HG03571 (cell line): ENCODE data around the gene LGR4.
"Not testable (repeated sequence)": the region's sequence is repeated elsewhere in the genome, so short reads cannot be mapped to it uniquely, and the experiment has no call there.

ENCODE experiments used
- ATAC-seq: cut with Tn5 transposase; IDR thresholded peaks from one replicate; pipeline ENCODE4 v1.9.1; 2021; ENCODE audit not compliant: unreplicated experiment

The LGR4 gene

DNA sequence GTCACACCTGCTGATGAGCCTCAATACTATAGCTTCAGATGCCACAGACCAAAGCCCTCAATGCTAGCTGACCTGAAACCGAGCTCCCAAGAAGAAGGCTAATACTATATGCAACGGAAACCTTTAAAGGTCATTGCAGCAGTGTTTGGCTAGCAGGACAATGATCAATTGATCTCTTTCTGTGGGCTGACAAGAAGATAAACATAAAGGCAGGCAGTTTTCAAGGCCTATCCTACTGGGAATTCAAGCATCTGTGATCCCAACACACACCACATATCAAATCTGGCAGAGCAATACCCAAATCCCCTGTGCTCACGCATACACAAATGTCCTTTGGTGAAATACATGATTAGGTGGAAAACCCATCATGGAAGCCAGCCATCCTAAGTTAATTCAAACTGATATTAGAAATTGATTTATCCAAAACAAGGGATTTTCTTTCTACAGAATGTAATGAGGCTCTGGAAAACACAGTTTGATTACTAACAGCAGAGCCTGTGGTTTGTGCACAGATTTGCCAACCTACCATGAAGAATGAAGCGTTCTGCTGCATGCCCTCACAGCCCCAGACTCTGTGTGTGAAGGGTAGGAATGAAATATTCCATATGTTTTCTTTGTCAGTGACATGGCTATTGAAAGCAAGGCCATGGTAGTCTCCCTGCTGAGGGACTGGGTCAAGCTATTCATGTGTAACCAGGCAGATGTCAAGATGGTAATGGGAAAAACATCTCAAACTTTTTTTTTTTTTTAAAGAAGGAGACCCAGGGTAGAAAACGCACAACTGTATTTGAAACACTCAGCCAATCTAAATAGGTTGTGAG lies 12.2 kb downstream of the LGR4 start:
- ATAC-seq: no peak

DNA sequence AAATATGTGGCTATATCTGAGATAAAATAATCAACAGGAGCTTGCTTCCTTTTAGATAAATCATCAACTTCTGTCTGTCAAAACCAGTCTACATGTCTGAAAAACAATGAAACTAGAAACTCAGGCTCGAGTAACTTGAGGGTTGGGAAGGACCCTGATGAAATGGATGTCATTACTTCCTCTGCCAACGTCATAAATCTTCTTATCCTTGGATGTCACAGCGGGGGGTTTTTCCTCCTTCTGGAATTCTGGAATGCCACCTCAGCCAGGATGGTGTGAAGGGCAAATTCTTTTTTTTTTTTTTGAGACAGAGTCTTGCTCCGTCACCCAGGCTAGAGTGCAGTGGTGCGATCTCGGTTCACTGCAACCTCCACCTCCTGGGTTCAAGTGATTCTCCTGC lies 13.4 kb downstream of the LGR4 start:
- ATAC-seq: no peak

DNA sequence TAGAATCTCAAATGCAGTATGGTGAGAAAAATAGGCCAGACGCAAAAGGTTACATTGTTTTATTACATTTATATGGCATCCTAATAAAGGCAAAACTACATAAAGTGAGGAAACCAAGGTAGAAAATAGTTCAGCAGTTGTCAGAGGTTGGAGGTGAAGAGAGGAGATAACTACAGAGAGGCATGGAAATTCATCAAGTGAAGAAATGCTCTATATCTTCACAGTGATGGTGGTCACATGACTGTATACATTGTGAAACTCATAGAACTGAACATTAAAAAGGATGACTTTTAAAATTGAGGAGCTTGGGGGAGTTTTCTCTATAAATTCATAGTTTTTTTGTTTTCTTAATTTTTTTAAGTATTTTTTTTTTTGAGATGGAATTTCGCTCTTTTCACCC lies 14.4 kb downstream of the LGR4 start:
- ATAC-seq: no peak

DNA sequence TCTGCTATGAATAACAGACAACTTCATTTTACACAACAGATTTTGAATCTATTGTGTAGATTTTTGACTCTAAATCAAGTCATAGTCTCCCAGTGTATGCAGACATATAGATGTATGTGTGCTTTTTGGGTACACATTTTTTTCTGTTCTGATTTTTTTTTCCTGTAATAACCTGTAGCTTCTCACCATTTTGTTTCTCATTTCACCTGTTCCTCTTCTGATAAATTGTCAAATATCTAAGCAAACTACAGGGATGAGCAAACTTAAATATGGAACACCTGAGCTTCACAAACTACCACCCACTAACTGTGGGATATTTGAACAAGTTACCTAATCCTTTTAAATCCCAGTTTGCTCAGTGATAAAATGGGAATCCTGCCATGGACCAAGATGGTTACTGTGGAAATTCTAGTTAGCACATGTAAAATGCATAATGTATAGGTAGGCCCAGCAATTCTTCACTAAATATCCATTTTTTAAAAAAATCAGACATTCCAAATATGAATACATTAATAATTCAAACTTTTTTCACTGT lies 15.7 kb downstream of the LGR4 start:
- ATAC-seq: no peak

DNA sequence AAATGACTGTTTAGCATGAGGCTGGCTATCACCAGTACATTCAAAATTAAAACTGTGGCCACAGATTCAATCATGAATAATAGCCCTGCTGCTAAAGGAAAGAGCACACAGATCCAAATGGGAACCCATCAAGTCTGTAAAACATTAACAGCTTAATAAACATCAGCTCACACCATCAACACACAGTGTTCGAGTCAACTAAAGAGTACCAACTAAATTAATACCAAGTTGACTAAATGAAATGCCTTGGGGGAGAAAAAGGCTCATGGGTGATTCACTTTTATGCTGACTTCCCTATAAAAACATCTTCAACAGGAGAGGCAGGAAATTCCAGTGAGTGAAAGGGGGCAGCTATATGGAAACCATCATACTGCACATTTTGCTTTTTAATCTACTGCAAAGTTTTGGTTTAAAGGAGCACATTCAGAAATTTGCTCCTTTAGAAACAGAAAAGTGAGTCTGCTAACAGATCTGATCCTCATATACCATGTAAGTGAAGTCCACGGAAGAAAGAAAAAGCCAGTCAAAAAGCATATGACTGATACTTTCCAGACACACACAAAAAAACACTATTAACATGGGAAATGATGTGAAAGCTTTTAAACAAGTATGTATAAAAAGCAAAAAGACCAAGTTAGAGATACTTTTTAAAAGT lies 16.3 kb downstream of the LGR4 start:
- no peak for ATAC-seq

DNA sequence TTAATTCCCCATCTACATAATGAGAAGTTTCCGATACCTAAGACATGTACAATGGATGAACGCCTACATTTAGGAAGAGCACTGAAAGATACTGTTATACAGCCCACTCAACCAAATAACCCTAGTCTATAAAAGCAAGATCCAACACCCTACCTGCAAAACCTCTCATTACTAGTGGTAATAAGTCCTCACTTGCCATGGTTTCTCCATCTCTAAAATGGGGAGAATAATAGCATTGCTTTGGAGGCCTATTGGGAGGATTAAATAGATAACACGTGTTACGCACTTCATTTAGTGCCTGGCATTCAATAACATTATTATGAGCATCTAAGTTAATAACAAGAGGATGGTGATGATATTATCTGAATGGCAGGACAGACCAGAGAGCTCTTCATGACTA lies 16.9 kb downstream of the LGR4 start:
- ATAC-seq: no peak

DNA sequence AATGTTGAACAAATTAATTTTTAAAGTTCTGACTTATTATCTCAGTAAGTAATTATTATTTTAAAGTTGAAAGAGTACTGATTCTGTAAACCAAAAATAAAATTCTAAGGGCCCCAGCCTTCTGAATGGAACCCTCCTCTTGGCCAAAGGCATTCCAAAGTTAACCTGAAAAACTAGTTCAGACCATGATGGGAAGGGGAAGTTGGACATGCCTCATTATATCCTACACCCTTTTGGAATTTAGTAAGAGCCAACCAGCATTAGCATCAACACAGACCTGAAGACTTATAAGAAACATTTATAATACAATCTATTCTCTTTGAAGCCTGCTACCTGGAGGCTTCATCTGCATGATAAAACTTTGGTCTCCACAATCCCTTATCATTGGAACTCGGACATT lies 18.9 kb downstream of the LGR4 start:
- ATAC-seq: no peak

DNA sequence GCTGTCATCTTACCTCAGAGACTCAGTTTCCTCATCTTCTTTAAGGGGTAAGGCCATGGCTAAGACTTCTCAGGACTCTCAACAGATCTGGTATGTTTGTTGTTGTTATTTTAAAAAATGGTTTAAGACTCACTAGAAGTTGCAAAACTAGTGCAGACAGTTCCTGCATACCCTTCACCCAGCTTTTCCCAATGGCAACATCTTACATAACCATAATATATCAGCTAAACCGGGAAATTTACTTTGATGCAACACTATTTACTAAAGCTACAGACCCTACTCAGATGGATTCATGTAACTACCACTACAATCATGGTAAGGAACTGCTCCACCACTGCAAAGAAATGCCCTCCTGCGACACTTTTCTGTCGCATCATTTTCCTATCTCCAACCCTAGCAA lies 20.4 kb downstream of the LGR4 start:
- no peak for ATAC-seq

DNA sequence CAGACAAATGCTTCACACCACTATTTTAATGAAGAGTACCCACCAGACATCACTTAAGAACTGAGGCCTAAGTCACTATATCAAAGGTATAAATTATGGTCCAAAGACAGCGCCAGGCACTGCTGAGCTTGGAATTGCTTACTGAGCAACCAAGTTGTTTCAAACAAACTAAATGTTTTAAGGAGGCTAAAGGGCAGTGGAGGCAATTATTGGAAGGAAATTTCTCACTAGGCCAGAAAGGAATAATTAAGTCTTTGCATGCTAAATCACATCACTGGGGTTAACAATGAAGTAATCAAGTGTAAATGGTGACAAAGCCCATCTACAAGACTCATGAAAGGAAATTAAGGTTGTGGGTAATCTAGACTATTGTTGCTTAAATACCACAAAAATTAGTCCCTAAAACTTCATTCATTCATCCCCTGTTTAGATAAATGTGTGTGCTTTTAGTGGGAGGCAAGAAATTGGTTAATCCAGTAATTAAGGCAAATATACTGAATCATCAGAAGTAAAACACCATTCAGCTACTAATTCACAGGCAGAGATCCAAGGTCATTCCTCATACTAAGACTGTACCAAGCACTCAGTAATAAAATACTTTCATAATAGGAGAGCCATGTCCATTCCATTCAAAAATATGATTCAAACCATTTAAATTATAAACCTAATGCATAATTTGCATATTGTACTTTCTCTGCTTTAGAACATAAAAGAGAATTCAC lies 21.2 kb downstream of the LGR4 start:
- no peak for ATAC-seq

DNA sequence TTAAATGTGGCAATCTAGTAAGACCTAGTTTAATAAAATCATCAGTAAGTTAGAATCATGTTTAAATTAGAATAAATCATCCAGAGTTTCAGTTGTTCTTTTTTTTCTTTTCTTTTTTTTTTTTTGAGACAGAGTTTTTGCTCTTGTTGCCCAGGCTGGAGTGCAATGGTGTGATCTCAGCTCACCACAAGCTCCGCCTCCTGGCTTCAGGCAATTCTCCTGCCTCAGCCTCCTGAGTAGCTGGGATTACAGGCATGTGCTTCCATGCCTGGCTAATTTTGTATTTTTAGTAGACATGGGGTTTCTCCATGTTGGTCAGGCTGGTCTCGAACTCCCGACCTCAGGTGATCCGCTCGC lies 24.4 kb downstream of the LGR4 start:
- ATAC-seq: not testable (repeated sequence)

DNA sequence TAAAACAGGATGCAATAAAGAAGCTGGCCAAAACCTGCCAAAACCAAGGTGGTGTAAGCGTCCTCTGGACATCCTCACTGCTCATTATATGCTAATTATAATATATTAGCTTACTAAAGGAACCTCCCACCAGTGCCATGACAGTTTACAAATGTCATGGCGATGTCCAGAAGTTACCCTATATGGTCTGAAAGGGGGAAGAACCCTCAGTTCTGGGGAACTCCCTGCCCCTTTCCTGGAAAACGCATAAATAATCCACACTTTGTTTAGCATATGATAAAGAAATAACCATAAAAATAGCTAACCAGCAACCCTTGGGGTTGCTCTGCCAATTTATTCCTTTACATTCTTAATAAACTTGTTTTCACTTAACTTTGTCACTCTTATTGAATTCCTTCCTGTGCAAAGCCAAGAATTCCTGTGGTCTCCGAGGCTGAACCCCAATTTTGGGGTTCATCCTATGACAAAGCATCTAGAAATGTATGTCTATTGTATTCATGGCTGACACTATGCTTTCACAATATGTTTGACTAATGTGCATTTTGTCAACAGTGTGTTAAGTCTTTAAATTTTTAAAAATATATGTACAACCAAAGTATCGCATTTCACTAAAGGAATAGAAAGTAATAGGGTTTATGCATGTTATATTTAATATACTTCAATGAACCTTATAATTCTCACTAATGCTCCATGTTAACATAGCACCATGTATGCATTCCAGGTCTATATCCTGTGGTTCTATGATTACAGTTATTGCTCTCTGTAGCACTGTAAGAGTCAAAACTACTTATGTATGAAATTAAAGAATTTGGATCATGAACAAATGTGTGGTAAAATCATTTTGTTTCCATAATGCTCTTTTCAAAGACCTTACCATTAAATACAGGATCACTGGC lies 25.1 kb downstream of the LGR4 start:
- ATAC-seq: no peak

DNA sequence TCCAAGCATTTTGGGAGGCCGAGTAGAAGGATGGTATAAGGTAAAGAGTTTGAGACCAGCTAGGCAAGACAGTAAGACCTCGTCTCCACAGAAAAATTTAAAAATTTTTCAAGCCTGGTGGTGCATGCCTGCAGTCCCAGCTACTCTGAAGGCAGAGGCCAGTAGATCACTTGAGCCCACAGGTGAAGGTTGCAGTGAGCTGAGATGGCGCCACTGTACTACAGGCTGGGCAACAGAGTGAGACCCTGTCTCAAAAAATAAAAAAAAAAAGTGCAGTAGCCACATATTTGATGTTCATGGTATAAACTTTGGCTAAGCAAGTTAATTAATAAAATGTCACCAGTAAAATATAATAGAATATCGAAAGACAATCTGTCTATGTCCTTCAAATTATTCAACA lies 27.0 kb downstream of the LGR4 start:
- no peak for ATAC-seq

DNA sequence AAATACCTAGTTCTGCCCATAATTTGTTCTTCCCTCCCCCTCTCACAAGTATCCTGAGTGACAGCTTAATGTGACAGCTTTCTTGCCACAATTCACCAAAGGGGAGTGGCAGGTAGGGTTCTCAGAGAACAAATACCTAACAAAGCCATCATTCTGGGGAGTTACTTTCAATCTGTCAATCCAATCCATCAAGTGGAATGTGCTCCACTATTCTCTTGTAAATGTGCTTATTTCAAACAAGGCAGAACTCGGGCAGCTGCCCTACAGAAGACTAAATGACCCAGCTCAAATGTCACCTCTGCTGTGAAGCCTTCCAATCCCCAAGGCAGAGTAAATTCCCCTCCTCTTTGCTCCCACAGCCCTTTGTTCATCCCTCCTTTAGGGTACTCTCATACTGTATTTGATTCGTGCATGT lies 27.8 kb downstream of the LGR4 start:
- no peak for ATAC-seq

DNA sequence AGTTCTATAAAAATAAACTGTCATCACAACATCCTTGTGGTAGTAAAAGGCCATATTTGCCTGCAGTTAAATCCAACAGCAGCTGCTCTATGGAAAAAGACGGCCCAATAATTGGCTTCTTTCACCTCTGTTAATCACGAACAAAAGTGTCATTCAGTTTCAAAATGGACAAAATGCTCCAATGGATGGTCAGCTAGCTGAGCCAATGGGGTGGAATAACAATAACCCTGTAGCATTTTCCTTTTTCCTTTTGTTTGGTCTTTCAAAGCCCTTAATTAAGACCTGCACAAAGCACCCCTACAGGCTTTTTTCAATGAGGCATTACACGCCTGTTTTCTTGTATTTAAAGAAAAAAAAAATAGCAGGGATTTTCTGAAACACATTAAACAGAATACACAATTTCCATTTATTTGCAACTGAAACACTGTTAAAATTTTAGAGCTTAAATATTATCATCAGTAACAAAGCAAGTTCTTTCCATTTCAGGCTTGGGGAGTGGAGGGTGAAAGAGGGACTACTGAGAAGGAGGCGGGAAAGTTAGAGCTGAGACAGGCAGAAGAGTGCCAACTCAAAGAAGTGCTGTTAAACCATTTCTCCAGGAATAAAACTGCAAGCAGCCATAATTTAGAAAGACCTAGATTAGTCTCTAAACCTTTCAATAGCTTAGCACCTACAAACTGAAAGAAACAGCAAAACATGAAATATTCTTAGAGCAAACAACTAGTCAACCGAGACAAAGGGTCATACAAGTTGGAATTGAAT lies 28.7 kb downstream of the LGR4 start:
- no peak for ATAC-seq

DNA sequence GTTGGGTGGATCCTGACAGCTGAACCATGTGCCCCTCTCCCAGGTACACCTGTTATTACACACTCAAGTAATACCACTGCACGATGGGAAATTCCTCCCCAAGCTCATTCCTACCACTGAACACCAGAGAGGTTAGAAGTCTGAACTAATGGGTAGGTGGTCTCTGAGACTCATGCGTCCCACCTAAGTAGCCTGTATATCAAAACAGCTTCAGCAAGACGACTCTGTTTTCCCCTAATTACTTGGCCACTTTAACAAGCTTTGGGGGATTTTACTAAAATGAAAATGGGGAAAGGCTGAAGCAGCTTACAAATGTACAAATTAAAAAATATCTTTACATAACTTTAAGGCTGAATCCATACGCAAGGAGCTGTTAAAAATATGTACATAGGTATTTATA lies 29.4 kb downstream of the LGR4 start:
- no peak for ATAC-seq

DNA sequence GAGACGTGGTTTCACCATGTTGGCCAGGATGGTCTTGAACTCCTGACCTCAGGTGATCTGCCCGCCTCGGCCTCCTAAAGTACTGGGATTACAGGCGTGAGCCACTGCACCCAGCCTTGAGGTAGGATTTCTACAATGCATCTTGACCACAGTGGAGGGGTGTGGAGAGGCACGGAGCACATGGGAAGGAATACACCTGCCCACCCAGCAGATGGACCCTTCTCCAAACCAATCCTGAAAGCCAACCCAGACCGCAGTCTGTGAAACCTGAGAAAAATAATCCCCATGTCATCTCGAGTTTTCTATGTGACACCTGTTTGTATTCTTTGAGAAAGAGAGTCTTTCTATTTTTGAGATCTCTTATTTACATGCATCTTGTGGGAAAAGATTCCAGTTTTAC lies 32.5 kb downstream of the LGR4 start:
- ATAC-seq: no peak

DNA sequence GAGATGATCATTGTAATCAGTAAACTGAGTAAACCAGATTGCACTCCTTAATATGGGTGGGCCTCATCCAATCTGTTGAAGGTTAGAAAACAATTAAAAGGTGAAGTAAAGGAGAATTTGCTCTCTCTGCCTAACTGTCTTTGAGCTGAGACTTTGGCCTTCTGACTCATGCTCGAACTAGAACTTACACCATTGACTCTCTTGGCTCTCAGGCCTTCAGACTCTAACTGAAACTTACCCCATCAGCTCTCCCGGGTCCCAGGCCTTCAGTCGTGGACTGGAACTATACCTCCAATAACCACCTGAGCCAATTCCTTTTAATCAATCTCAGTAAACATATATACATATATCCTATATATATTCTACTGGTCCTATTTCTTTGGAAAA lies 34.0 kb downstream of the LGR4 start:
- ATAC-seq: no peak

DNA sequence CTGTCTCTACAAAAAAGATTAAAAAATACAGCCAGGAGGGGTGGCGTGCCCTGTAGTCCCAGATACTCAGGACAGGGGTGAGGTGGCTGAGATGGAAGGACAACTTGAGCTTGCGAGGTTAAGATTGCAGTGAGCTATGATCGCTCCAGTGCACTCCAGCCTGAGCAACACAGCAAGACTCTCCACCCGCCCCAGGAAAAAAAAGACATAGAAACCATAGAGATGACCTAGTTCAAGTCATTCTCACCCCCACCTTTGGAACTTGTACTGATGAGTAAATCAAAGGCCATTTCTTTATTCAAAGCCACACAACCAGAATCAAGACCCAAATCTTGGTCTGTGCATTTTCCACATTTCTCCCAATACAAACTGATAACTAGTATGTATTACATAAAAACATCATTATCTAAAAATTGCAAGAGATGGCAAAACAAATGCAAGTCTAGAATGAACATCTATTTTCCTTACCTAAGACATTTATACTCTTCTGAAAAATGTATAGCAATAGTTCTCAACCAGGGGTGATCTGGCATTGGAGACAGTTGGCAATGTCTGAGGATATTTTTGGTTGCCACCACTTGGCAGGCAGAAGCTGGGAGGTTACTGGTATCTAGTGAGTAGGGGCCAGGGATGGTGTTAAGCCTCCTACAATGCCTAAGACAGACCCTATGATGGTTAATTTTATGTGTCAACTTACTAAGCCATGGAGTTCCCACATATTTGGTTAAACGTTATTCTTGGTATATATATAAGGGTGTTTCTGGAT lies 34.6 kb downstream of the LGR4 start:
- ATAC-seq: no peak

DNA sequence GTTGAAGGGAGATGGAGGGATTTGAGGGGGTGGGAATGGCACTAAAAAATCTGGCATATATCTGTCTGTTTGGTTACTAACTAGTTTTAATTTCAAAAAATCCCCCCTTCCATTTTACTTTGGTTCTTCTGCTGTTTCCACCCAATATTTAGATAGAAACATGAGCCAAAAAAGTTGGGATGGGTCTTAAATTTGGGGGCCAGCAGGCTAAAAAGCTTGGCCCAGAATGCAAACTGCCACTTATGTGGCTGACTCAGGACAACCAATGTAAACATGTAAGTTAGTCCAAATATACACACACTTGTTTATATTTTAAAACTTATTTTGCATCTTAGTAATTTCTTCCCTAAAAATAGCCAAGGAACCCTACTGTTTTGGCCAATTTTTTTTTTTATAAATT lies 35.7 kb downstream of the LGR4 start:
- no peak for ATAC-seq
